GM18519 (cell line): Measurements from ENCODE around the gene RUFY4.
A peak's percentile ranks its signal among the peaks of the same experiment; 100 is the strongest.
"Not testable (repeated sequence)": the region's sequence is repeated elsewhere in the genome, so short reads cannot be mapped to it uniquely, and the experiment has no call there.

Experiments used
- ATAC-seq: cut with Tn5 transposase; IDR thresholded peaks from one replicate; pipeline ENCODE4 v1.9.1; 2021; ENCODE audit warnings: mild to moderate bottlenecking, moderate library complexity; ENCODE audit not compliant: unreplicated experiment, low FRiP score

RUFY4 gene

GRCh38 chr2:218079943-218080913 lies 11.2 kb downstream of the RUFY4 start:
- no peak for ATAC-seq

GRCh38 chr2:218081063-218081462 lies 12.0 kb downstream of the RUFY4 start:
- peak; percentile 82 for ATAC-seq

GRCh38 chr2:218081695-218082094 lies 12.6 kb downstream of the RUFY4 start:
- no peak for ATAC-seq

- ATAC-seq: no peak
Measured at GRCh38 chr2:218082586-218083351, 13.7 kb downstream of the RUFY4 start.

- no peak for ATAC-seq
Measured at GRCh38 chr2:218083352-218083676, 14.3 kb downstream of the RUFY4 start.

- no peak for ATAC-seq
Measured at GRCh38 chr2:218086478-218086877, 17.4 kb downstream of the RUFY4 start.

- no peak for ATAC-seq
Measured at GRCh38 chr2:218089259-218089658, 20.2 kb downstream of the RUFY4 start.

GRCh38 chr2:218091746-218092145 lies 22.7 kb downstream of the RUFY4 start:
- ATAC-seq: no peak

GRCh38 chr2:218093879-218094278 lies 24.8 kb downstream of the RUFY4 start:
- ATAC-seq: no peak

GRCh38 chr2:218095853-218096252 lies 26.8 kb downstream of the RUFY4 start:
- ATAC-seq: no peak

GRCh38 chr2:218097975-218098374 lies 28.9 kb downstream of the RUFY4 start:
- ATAC-seq: no peak

- not testable (repeated sequence) for ATAC-seq
Measured at GRCh38 chr2:218108834-218109233, 39.8 kb downstream of the RUFY4 start.

GRCh38 chr2:218121789-218122188 lies 52.7 kb downstream of the RUFY4 start:
- not testable (repeated sequence) for ATAC-seq

GRCh38 chr2:218122286-218122685 lies 53.2 kb downstream of the RUFY4 start:
- ATAC-seq: not testable (repeated sequence)

GRCh38 chr2:218123986-218124385 lies 54.9 kb downstream of the RUFY4 start:
- no peak for ATAC-seq

GRCh38 chr2:218125095-218125494 lies 56.0 kb downstream of the RUFY4 start:
- no peak for ATAC-seq

- no peak for ATAC-seq
Measured at GRCh38 chr2:218125626-218126080, 56.6 kb downstream of the RUFY4 start, which contains the start of gene CXCR2. Gene CXCR2, plus strand, starts transcription at chr2:218126028. Its CDS starts 8,774 bp downstream, at chr2:218134802.

GRCh38 chr2:218127929-218128455 lies 58.9 kb downstream of the RUFY4 start:
- ATAC-seq: no peak

- no peak for ATAC-seq
Measured at GRCh38 chr2:218128781-218129457, 59.9 kb downstream of the RUFY4 start.

GRCh38 chr2:218129458-218130135 lies 60.5 kb downstream of the RUFY4 start:
- ATAC-seq: no peak
